HepG2 (cell line): ENCODE data around the gene PSMD1.

Source experiments
- EP300 ChIP-seq, 3 experiments: sonication (generic) in 1 of 3; formaldehyde crosslinking in 1 of 3; IDR thresholded peaks; 2 replicates each; pipeline versions ENCODE4 v1.5.1 to v1.6.1; 2011 to 2020; ENCODE audit warnings: low read depth in 2 of 3, low read length in 2 of 3, borderline replicate concordance in 1 of 3, improper control_type of control experiment in 1 of 3, mild to moderate bottlenecking in 1 of 3, missing genetic modification reagents in 1 of 3, moderate library complexity in 1 of 3
- HCFC1 ChIP-seq: fragments of 150-350 bp; IDR thresholded peaks from 2 replicates; pipeline ENCODE4 v1.6.1; 2014; ENCODE audit warnings: low read depth, low read length
- TF ChIP-seq, protein P1 (sequence below): sonication (generic); formaldehyde crosslinking; IDR thresholded peaks from 2 replicates; pipeline ENCODE4 v1.4.0; 2020; ENCODE audit warnings: mild to moderate bottlenecking, missing genetic modification reagents
- TF ChIP-seq, protein P2 (sequence below): sonication (generic); formaldehyde crosslinking; conservative IDR thresholded peaks from 2 replicates; pipeline ENCODE4 v1.5.0; 2020; ENCODE audit warnings: missing genetic modification reagents

DNA sequence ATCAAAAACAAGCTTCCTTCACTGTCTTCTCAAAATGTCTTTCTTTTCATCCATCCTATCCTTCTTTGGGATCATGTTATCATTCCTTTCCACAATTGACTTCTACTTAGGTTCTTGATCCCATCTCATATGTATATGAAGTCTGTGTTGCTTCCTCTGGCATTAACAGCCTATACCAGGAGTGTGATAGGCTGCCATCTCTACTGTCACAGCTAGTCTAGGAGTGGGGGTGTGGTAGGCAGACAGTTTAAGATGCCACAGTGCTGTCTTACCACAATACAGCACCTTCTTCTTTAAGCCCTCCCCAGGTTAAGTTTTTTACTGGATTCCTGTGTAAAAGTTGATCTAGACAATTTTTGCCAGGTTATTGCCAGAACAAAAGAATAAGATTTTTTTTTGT lies 71.9 kb downstream of the PSMD1 start:
- TF ChIP-seq HCFC1, result no peak
- TF ChIP-seq, protein P1, sequence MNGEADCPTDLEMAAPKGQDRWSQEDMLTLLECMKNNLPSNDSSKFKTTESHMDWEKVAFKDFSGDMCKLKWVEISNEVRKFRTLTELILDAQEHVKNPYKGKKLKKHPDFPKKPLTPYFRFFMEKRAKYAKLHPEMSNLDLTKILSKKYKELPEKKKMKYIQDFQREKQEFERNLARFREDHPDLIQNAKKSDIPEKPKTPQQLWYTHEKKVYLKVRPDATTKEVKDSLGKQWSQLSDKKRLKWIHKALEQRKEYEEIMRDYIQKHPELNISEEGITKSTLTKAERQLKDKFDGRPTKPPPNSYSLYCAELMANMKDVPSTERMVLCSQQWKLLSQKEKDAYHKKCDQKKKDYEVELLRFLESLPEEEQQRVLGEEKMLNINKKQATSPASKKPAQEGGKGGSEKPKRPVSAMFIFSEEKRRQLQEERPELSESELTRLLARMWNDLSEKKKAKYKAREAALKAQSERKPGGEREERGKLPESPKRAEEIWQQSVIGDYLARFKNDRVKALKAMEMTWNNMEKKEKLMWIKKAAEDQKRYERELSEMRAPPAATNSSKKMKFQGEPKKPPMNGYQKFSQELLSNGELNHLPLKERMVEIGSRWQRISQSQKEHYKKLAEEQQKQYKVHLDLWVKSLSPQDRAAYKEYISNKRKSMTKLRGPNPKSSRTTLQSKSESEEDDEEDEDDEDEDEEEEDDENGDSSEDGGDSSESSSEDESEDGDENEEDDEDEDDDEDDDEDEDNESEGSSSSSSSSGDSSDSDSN (CRISPR knock-in tag), result no peak
- TF ChIP-seq, protein P2, sequence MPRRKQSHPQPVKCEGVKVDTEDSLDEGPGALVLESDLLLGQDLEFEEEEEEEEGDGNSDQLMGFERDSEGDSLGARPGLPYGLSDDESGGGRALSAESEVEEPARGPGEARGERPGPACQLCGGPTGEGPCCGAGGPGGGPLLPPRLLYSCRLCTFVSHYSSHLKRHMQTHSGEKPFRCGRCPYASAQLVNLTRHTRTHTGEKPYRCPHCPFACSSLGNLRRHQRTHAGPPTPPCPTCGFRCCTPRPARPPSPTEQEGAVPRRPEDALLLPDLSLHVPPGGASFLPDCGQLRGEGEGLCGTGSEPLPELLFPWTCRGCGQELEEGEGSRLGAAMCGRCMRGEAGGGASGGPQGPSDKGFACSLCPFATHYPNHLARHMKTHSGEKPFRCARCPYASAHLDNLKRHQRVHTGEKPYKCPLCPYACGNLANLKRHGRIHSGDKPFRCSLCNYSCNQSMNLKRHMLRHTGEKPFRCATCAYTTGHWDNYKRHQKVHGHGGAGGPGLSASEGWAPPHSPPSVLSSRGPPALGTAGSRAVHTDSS (CRISPR knock-in tag), result no peak
- no peak for TF ChIP-seq EP300 (IDR thresholded peaks at IDR 0.05; ENCODE audit: low read depth in 2 of 2, low read length in 2 of 2)
- TF ChIP-seq EP300 (CRISPR knock-in tag; IDR thresholded peaks at IDR 0.05; ENCODE audit: borderline replicate concordance), result no peak
